GM23338 (cell line): ENCODE results near the gene AKR1D1.
"Not testable (repeated sequence)": the region's sequence is repeated elsewhere in the genome, so short reads cannot be mapped to it uniquely, and the experiment has no call there.

Experiments used
- EZH2 ChIP-seq: fragments of 200-600 bp; sonication (generic); IDR thresholded peaks from one replicate; pipeline ENCODE4 v1.8.0; 2017; ENCODE audit warnings: antibody characterized with exemption, mild to moderate bottlenecking, low read depth; ENCODE audit not compliant: unreplicated experiment
- EZH2phosphoT487 ChIP-seq: fragments of 200-600 bp; sonication (generic); IDR thresholded peaks from one replicate; pipeline ENCODE4 v1.8.1; 2018; ENCODE audit warnings: antibody characterized with exemption; ENCODE audit not compliant: unreplicated experiment
- JUNB ChIP-seq: IDR thresholded peaks from one replicate; pipeline ENCODE4 v1.6.1; 2016; ENCODE audit warnings: antibody characterized with exemption; ENCODE audit not compliant: unreplicated experiment
- NANOG ChIP-seq: IDR thresholded peaks from 2 replicates; pipeline ENCODE4 v1.6.1; 2016; ENCODE audit warnings: antibody characterized with exemption, borderline replicate concordance
- POLR2AphosphoS5 ChIP-seq: IDR thresholded peaks from 2 replicates; pipeline ENCODE4 v1.6.1; 2016; ENCODE audit warnings: antibody characterized with exemption, low read depth
- STAT1 ChIP-seq: IDR thresholded peaks from one replicate; pipeline ENCODE4 v1.6.1; 2016; ENCODE audit warnings: antibody characterized with exemption; ENCODE audit not compliant: unreplicated experiment
- ZNF114 ChIP-seq: fragments of 250-450 bp; sonication (Bioruptor Pico); IDR thresholded peaks from 2 replicates; pipeline ENCODE4 v1.5.0; 2020; ENCODE audit warnings: mild to moderate bottlenecking, moderate library complexity
- ZNF331 ChIP-seq: fragments of 250-450 bp; sonication (Bioruptor Pico); IDR thresholded peaks from 2 replicates; pipeline ENCODE4 v1.5.0; 2020; ENCODE audit warnings: low read depth, mild to moderate bottlenecking, moderate library complexity
- TF ChIP-seq, protein P1 (sequence below), 2 experiments: fragments of 200-600 bp in 1 of 2; sonication (generic) in 1 of 2; conservative IDR thresholded peaks; 2 replicates each; pipeline versions ENCODE4 v1.5.1 to v1.6.1; 2016 to 2017; ENCODE audit warnings: antibody characterized with exemption in 2 of 2, low read depth in 2 of 2, mild to moderate bottlenecking in 2 of 2, moderate library complexity in 1 of 2
- TF ChIP-seq, protein P2 (sequence below): IDR thresholded peaks from one replicate; pipeline ENCODE4 v1.6.1; 2018; ENCODE audit warnings: antibody characterized with exemption; ENCODE audit not compliant: unreplicated experiment
- TF ChIP-seq, protein P3 (sequence below): IDR thresholded peaks from 2 replicates; pipeline ENCODE4 v1.6.1; 2016; ENCODE audit warnings: antibody characterized with exemption

DNA sequence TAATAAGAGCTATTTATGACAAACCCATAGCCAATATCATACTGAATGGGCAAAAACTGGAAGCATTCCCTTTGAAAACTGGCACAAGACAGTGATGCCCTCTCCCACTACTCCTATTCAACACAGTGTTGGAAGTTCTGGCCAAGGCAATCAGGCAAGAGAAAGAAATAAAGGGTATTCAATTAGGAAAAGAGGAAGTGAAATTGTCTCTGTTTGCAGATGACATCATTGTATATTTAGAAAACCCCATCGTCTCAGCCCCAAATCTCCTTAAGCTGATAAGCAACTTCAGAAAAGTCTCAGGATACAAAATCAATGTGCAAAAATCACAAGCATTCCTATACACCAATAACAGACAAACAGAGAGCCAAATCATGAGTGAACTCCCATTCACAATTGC lies 36.2 kb upstream of the AKR1D1 start:
- TF ChIP-seq, protein P1, sequence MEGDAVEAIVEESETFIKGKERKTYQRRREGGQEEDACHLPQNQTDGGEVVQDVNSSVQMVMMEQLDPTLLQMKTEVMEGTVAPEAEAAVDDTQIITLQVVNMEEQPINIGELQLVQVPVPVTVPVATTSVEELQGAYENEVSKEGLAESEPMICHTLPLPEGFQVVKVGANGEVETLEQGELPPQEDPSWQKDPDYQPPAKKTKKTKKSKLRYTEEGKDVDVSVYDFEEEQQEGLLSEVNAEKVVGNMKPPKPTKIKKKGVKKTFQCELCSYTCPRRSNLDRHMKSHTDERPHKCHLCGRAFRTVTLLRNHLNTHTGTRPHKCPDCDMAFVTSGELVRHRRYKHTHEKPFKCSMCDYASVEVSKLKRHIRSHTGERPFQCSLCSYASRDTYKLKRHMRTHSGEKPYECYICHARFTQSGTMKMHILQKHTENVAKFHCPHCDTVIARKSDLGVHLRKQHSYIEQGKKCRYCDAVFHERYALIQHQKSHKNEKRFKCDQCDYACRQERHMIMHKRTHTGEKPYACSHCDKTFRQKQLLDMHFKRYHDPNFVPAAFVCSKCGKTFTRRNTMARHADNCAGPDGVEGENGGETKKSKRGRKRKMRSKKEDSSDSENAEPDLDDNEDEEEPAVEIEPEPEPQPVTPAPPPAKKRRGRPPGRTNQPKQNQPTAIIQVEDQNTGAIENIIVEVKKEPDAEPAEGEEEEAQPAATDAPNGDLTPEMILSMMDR (conservative IDR thresholded peaks at IDR 0.05; ENCODE audit: low read depth in 2 of 2): not testable (repeated sequence)
- not testable (repeated sequence) for TF ChIP-seq ZNF114 (CRISPR knock-in tag); JUNB; EZH2; EZH2phosphoT487; POLR2AphosphoS5; NANOG; STAT1; ZNF331 (CRISPR knock-in tag)
- TF ChIP-seq, protein P2, sequence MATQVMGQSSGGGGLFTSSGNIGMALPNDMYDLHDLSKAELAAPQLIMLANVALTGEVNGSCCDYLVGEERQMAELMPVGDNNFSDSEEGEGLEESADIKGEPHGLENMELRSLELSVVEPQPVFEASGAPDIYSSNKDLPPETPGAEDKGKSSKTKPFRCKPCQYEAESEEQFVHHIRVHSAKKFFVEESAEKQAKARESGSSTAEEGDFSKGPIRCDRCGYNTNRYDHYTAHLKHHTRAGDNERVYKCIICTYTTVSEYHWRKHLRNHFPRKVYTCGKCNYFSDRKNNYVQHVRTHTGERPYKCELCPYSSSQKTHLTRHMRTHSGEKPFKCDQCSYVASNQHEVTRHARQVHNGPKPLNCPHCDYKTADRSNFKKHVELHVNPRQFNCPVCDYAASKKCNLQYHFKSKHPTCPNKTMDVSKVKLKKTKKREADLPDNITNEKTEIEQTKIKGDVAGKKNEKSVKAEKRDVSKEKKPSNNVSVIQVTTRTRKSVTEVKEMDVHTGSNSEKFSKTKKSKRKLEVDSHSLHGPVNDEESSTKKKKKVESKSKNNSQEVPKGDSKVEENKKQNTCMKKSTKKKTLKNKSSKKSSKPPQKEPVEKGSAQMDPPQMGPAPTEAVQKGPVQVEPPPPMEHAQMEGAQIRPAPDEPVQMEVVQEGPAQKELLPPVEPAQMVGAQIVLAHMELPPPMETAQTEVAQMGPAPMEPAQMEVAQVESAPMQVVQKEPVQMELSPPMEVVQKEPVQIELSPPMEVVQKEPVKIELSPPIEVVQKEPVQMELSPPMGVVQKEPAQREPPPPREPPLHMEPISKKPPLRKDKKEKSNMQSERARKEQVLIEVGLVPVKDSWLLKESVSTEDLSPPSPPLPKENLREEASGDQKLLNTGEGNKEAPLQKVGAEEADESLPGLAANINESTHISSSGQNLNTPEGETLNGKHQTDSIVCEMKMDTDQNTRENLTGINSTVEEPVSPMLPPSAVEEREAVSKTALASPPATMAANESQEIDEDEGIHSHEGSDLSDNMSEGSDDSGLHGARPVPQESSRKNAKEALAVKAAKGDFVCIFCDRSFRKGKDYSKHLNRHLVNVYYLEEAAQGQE: not testable (repeated sequence)
- TF ChIP-seq, protein P3, sequence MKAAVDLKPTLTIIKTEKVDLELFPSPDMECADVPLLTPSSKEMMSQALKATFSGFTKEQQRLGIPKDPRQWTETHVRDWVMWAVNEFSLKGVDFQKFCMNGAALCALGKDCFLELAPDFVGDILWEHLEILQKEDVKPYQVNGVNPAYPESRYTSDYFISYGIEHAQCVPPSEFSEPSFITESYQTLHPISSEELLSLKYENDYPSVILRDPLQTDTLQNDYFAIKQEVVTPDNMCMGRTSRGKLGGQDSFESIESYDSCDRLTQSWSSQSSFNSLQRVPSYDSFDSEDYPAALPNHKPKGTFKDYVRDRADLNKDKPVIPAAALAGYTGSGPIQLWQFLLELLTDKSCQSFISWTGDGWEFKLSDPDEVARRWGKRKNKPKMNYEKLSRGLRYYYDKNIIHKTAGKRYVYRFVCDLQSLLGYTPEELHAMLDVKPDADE: not testable (repeated sequence)
